ENCODE results near the gene EVX2.

- TF ChIP-seq CTCF (IDR thresholded peaks at IDR 0.05), result no peak
- no peak for TF ChIP-seq ZFX (IDR thresholded peaks at IDR 0.05; ENCODE audit: borderline replicate concordance)
Observed at GRCh38 chr2:176105730-176106580, 22.2 kb upstream of the EVX2 start.

Measured in 22Rv1 (cell line).